HepG2 (cell line): ENCODE results near the gene DOCK2. TPM values are rescaled to one million over a fixed set of nuclear protein-coding genes. Genes with fewer than 3 reads are reported as not detected.

Experiments used
- ATAC-seq: fragments of 200-7000 bp; cut with Tn5 transposase; 3 replicates; pipeline ENCODE4 v1.9.1; 2020; ENCODE audit warnings: mild to moderate bottlenecking, moderate library complexity
- BruUV-seq: library from RNA; stranded (reverse); fragments of 400-500 nt; replicated peaks from 2 replicates; lab custom pipeline; 2021; lab: Mats Ljungman, UMichigan
- CTCF ChIA-PET: fragments of 300-600 bp; formaldehyde crosslinking; extraction: SDS; loops from one replicate; lab custom pipeline; 2021; ENCODE audit warnings: low total read pairs, inconsistent platforms, low intra/inter-chr PET ratio; lab: Yijun Ruan, JAX
- POLR2A ChIA-PET: fragments of 350-600 bp; sonication (Branson Sonifier 250); formaldehyde crosslinking; loops from one replicate; lab custom pipeline; 2020; ENCODE audit warnings: antibody characterized with exemption, inconsistent platforms; lab: Yijun Ruan, JAX
- DNase-seq: peaks from one replicate; pipeline ENCODE4 v3.0.0-alpha.2; 2015; ENCODE audit warnings: low spot score
- FAIRE-seq: peaks from 3 replicates; lab custom pipeline; 2011; peaks lifted over from hg19 to GRCh38; lab: Jason Lieb, UNC
- H2AFZ ChIP-seq: one replicate; pipeline ENCODE4 v1.6.1; 2011; ENCODE audit warnings: low read length, inconsistent platforms
- H3K27ac ChIP-seq: fragments of 300-600 bp; 3 replicates; pipeline ENCODE4 v1.8.0; 2011; ENCODE audit warnings: mixed run types, mild to moderate bottlenecking, mixed read lengths, low read length, inconsistent platforms; ENCODE audit not compliant: insufficient read depth; ENCODE audit errors: extremely low read length
- H3K27me3 ChIP-seq, 2 experiments: fragments of 200-600 bp in 1 of 2; 2 replicates in 1 of 2; 3 replicates in 1 of 2; pipeline versions ENCODE4 v1.6.0 to v1.8.0; 2011; ENCODE audit warnings: low read length in 2 of 2, mild to moderate bottlenecking in 2 of 2, moderate library complexity in 2 of 2, inconsistent platforms in 1 of 2; ENCODE audit not compliant: insufficient read depth in 2 of 2, control insufficient read depth in 1 of 2
- H3K36me3 ChIP-seq, 2 experiments: fragments of 200-600 bp in 1 of 2; replicated peaks in 1 of 2; 2 replicates in 1 of 2; 3 replicates in 1 of 2; pipeline versions ENCODE4 v1.5.1 to v1.8.0; 2011; ENCODE audit warnings: low read length in 2 of 2, inconsistent platforms in 1 of 2; ENCODE audit not compliant: insufficient read depth in 2 of 2, control insufficient read depth in 1 of 2
- H3K4me1 ChIP-seq: 2 replicates; pipeline ENCODE4 v1.5.1; 2012; ENCODE audit warnings: low read length, inconsistent platforms; ENCODE audit not compliant: insufficient read depth
- H3K4me2 ChIP-seq: 2 replicates; pipeline ENCODE4 v1.6.0; 2011; ENCODE audit warnings: low read depth, low read length, inconsistent platforms
- H3K4me3 ChIP-seq, 3 experiments: fragments of 200-600 bp in 1 of 3; sonication (generic), shearing (Covaris generic) in 1 of 3; replicated peaks in 1 of 3; 2 replicates each; pipeline ENCODE4 v1.5.1; 2011 to 2016; ENCODE audit warnings: low read length in 3 of 3, inconsistent platforms in 2 of 3, low read depth in 2 of 3, mild to moderate bottlenecking in 2 of 3, control low read depth in 1 of 3, mixed read lengths in 1 of 3; ENCODE audit not compliant: insufficient read depth in 1 of 3
- H3K79me2 ChIP-seq: one replicate; pipeline ENCODE4 v1.6.1; 2011; ENCODE audit warnings: low read length, inconsistent platforms; ENCODE audit not compliant: insufficient read depth
- H3K9ac ChIP-seq: 2 replicates; pipeline ENCODE4 v1.6.0; 2011; ENCODE audit warnings: mild to moderate bottlenecking, low read depth, low read length, inconsistent platforms; ENCODE audit not compliant: insufficient read depth
- H3K9me3 ChIP-seq: 2 replicates; pipeline ENCODE4 v1.5.1; 2012; ENCODE audit warnings: mild to moderate bottlenecking, low read length
- H4K20me1 ChIP-seq: 2 replicates; pipeline ENCODE4 v1.6.0; 2011; ENCODE audit warnings: inconsistent platforms, mild to moderate bottlenecking, low read length, moderate library complexity; ENCODE audit not compliant: insufficient read depth
- ESRRA ChIP-seq: sonication (generic); formaldehyde crosslinking; IDR thresholded peaks from 2 replicates; pipeline ENCODE4 v1.5.1; 2020; ENCODE audit warnings: mild to moderate bottlenecking, low read depth, missing genetic modification reagents
- NCOA1 ChIP-seq: sonication (generic); formaldehyde crosslinking; IDR thresholded peaks from 2 replicates; pipeline ENCODE4 v1.9.0; 2021; ENCODE audit warnings: missing genetic modification reagents
- NFATC3 ChIP-seq: sonication (generic); formaldehyde crosslinking; IDR thresholded peaks from 2 replicates; pipeline ENCODE4 v1.5.1; 2020; ENCODE audit warnings: mild to moderate bottlenecking, missing genetic modification reagents
- POGZ ChIP-seq: sonication (generic); formaldehyde crosslinking; IDR thresholded peaks from 2 replicates; pipeline ENCODE4 v1.4.0; 2020; ENCODE audit warnings: mild to moderate bottlenecking, missing genetic modification reagents
- REPIN1 ChIP-seq: sonication (generic); formaldehyde crosslinking; IDR thresholded peaks from 2 replicates; pipeline ENCODE4 v1.8.0; 2022; ENCODE audit warnings: missing genetic modification reagents, low read depth, mild to moderate bottlenecking, borderline replicate concordance
- ZNF17 ChIP-seq: sonication (generic); formaldehyde crosslinking; IDR thresholded peaks from 2 replicates; pipeline ENCODE4 v1.5.0; 2020; ENCODE audit warnings: mild to moderate bottlenecking, missing genetic modification reagents
- ZNF34 ChIP-seq: sonication (generic); formaldehyde crosslinking; IDR thresholded peaks from 2 replicates; pipeline ENCODE4 v1.4.0; 2020; ENCODE audit warnings: mild to moderate bottlenecking, missing genetic modification reagents, borderline replicate concordance
- ZNF503 ChIP-seq: sonication (generic); formaldehyde crosslinking; IDR thresholded peaks from 2 replicates; pipeline ENCODE4 v1.4.0; 2020; ENCODE audit warnings: missing genetic modification reagents
- ZNF564 ChIP-seq: sonication (generic); formaldehyde crosslinking; IDR thresholded peaks from 2 replicates; pipeline ENCODE4 v1.8.1; 2023; ENCODE audit warnings: mild to moderate bottlenecking, missing genetic modification reagents
- WGBS: methylation state at CpG from one replicate; pipeline ENCODE4 v1.1.6; 2017; ENCODE audit warnings: low lambda C conversion rate; 5-methylcytosine and 5-hydroxymethylcytosine counted together
- in situ Hi-C: cut with HindIII; loops from 2 replicates; pipeline ENCODE4 v1.10.0; 2017; ENCODE audit warnings: low pct_unique_long_range_greater_than_20kb; ENCODE audit not compliant: extremely low pct_ligation_motif_present
- intact Hi-C: fragments of 100-400 bp; cut with micrococcal nuclease; formaldehyde crosslinking; loops from one replicate; pipeline ENCODE4 v1.10.0; 2022; ENCODE audit not compliant: unreplicated experiment
- polyA plus RNA-seq, 8 experiments: library from polyadenylated mRNA; depleted of rRNA in 3 of 8; stranded (reverse) in 7 of 8; unstranded in 1 of 8; fragments of >200 nt; fragmentation: Illumina TruSeq in 4 of 8; extraction: Trizol in 4 of 8; gene quantifications; 2 replicates each; pipeline versions ENCODE4 v1.2.1 to v1.2.3, GENCODE V29; 2011 to 2016; ENCODE audit warnings: low read depth in 4 of 8, missing spikeins in 1 of 8, mixed read lengths in 1 of 8; ENCODE audit not compliant: insufficient read depth in 1 of 8
- total RNA-seq, 5 experiments: library from RNA; depleted of rRNA; stranded (reverse); fragments of >200 nt; fragmentation: Illumina TruSeq; extraction: Trizol; gene quantifications; 2 replicates each; pipeline ENCODE4 v1.2.3, GENCODE V29; 2016; ENCODE audit warnings: low read depth in 1 of 5

Gene DOCK2
- total and polyA plus RNA-seq, 2 of the 13 experiments (the other 11 are each of a cell fraction or from before 2014, with no cell fraction given), result not detected

GRCh38 chr5:170049713-170050112 is 412.6 kb downstream of the DOCK2 start:
- ChIA-PET CTCF (no interaction called here), POLR2A (no interaction called here)
- in situ Hi-C loops, result no loop called here
- no peaks in the 10 kb centered on the region for H3K36me3 ChIP-seq
- no peak for FAIRE-seq
- no TSS peak for BruUV-seq
- no peak overlapping the region for H3K9ac ChIP-seq
- no peak for TF ChIP-seq REPIN1
- no peak overlapping the region for H3K4me3 ChIP-seq
- no peaks in the 10 kb centered on the region for H3K4me1 ChIP-seq
- DNase-seq, result no peak
- ATAC-seq, result no peak
- no peaks in the 10 kb centered on the region for H3K79me2 ChIP-seq
- H3K4me2 ChIP-seq, result no peak overlapping the region
- intact Hi-C loops, result no loop called here
- H3K27ac ChIP-seq, result no peak overlapping the region
- H2AFZ ChIP-seq, result no peak overlapping the region
- 38% methylated on average over 3 of the region's 3 CpGs for WGBS
- 0 out of 2 replicates have a peak, but pooled peaks cover 2% of the 10 kb centered on the region for H4K20me1 ChIP-seq
- H3K9me3 ChIP-seq, result no peaks in the 10 kb centered on the region
- H3K27me3 ChIP-seq, result peaks cover 0 to 8% of the 10 kb centered on the region in 2 experiments; a peak in 2 of 5 replicates

GRCh38 chr5:170053896-170054295 is 416.8 kb downstream of the DOCK2 start:
- in situ Hi-C loops, result no loop called here
- BruUV-seq, result no TSS peak

More at GRCh38 chr5:170053896-170054295, 416.8 kb downstream of the DOCK2 start:
- Histone ChIP-seq H3K4me3 (no peak overlapping the region), H3K79me2 (no peaks in the 10 kb centered on the region), H3K4me2 (no peak overlapping the region), H3K9ac (no peak overlapping the region), H2AFZ (no peak overlapping the region), H3K27ac (no peak overlapping the region), H3K27me3 (no peaks in the 10 kb centered on the region), H3K9me3 (no peaks in the 10 kb centered on the region), H3K36me3 (no peaks in the 10 kb centered on the region), H4K20me1 (no peaks in the 10 kb centered on the region), H3K4me1 (no peaks in the 10 kb centered on the region)
- no peak for ATAC-seq
- no peak for TF ChIP-seq ZNF503 (CRISPR knock-in tag)
- TF ChIP-seq ZNF34 (CRISPR knock-in tag), result no peak
- TF ChIP-seq NFATC3 (CRISPR knock-in tag), result no peak
- no peak for TF ChIP-seq ZNF17
- no peak for TF ChIP-seq ZNF564 (CRISPR knock-in tag)
- TF ChIP-seq NCOA1, result no peak
- TF ChIP-seq POGZ (CRISPR knock-in tag), result no peak
- no peak for TF ChIP-seq ESRRA
- DNase-seq, result no peak
- POLR2A ChIA-PET, result no interaction called here
- CTCF ChIA-PET, result no interaction called here
- WGBS, result 3% methylated on average over 1 of the region's 1 CpG
- intact Hi-C loops, result no loop called here
- FAIRE-seq, result no peak
